Measurements from ENCODE around the gene TENT5A.

The TENT5A gene

GRCh38 chr6:81787313-81788068 lies 35.0 kb upstream of the TENT5A start:
- TF ChIP-seq ESRRG (CRISPR knock-in tag; IDR thresholded peaks at IDR 0.05): no peak
- TF ChIP-seq CSRNP3 (CRISPR knock-in tag; IDR thresholded peaks at IDR 0.05): no peak
- no peak for TF ChIP-seq RARB (CRISPR knock-in tag; IDR thresholded peaks at IDR 0.05)
- TF ChIP-seq ZFP30 (CRISPR knock-in tag; IDR thresholded peaks at IDR 0.05): no peak
- TF ChIP-seq GLIS3 (CRISPR knock-in tag; IDR thresholded peaks at IDR 0.05): no peak
- no peak for TF ChIP-seq ISL1 (CRISPR knock-in tag; IDR thresholded peaks at IDR 0.05)
- TF ChIP-seq, protein P1, sequence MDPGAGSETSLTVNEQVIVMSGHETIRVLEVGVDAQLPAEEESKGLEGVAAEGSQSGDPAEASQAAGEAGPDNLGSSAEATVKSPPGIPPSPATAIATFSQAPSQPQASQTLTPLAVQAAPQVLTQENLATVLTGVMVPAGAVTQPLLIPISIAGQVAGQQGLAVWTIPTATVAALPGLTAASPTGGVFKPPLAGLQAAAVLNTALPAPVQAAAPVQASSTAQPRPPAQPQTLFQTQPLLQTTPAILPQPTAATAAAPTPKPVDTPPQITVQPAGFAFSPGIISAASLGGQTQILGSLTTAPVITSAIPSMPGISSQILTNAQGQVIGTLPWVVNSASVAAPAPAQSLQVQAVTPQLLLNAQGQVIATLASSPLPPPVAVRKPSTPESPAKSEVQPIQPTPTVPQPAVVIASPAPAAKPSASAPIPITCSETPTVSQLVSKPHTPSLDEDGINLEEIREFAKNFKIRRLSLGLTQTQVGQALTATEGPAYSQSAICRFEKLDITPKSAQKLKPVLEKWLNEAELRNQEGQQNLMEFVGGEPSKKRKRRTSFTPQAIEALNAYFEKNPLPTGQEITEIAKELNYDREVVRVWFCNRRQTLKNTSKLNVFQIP (CRISPR knock-in tag; IDR thresholded peaks at IDR 0.05; ENCODE audit: borderline replicate concordance, low read depth): no peak
- TF ChIP-seq ZNF70 (CRISPR knock-in tag; IDR thresholded peaks at IDR 0.05): no peak
- no peak for TF ChIP-seq ZNF565 (CRISPR knock-in tag; conservative IDR thresholded peaks at IDR 0.05; ENCODE audit: low read depth)
- no peak for TF ChIP-seq BACH2 (CRISPR knock-in tag; IDR thresholded peaks at IDR 0.05; ENCODE audit: borderline replicate concordance)
- no peak for TF ChIP-seq TOX (CRISPR knock-in tag; IDR thresholded peaks at IDR 0.05; ENCODE audit: borderline replicate concordance)
- no peak for TF ChIP-seq ZFP3 (CRISPR knock-in tag; IDR thresholded peaks at IDR 0.05)
- no peak for TF ChIP-seq TCF4 (CRISPR knock-in tag; IDR thresholded peaks at IDR 0.05; ENCODE audit: borderline replicate concordance)
- no peak for TF ChIP-seq CREB5 (CRISPR knock-in tag; IDR thresholded peaks at IDR 0.05; ENCODE audit: low read depth)
- peak; percentile 45; the same call in 2 of the 3 replicates for ATAC-seq

DNA sequence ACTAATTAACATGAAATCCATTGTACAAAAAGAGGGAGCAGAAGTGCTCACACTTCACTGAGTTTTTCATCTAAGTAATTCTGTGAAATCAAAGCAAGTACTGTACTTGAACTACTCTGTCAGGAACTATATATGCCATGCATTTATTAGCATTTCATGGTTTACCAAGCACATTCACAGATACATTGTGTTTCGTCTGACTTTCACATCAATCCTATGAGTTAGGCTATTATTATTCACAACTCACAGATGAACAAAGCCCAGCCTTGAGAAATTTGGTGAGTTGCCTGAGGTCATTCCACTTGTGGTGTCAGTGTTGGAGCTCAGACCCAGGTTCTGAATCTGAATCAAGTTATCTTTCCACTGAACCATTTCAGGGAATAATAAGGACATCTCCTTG lies 33.7 kb upstream of the TENT5A start:
- TF ChIP-seq CSDC2 (CRISPR knock-in tag; IDR thresholded peaks at IDR 0.05): no peak
- TF ChIP-seq BACH2 (CRISPR knock-in tag; IDR thresholded peaks at IDR 0.05; ENCODE audit: borderline replicate concordance): no peak
- no peak for TF ChIP-seq CSRNP3 (CRISPR knock-in tag; IDR thresholded peaks at IDR 0.05)
- TF ChIP-seq ZNF70 (CRISPR knock-in tag; IDR thresholded peaks at IDR 0.05): no peak
- TF ChIP-seq, protein P1 (CRISPR knock-in tag; IDR thresholded peaks at IDR 0.05; ENCODE audit: borderline replicate concordance, low read depth): no peak
- TF ChIP-seq ESRRG (CRISPR knock-in tag; IDR thresholded peaks at IDR 0.05): no peak
- TF ChIP-seq ZFP30 (CRISPR knock-in tag; IDR thresholded peaks at IDR 0.05): no peak
- TF ChIP-seq TSHZ2 (CRISPR knock-in tag; IDR thresholded peaks at IDR 0.05): no peak
- no peak for TF ChIP-seq ZNF8 (CRISPR knock-in tag; IDR thresholded peaks at IDR 0.05)
- TF ChIP-seq ZFP3 (CRISPR knock-in tag; IDR thresholded peaks at IDR 0.05): no peak
- no peak for TF ChIP-seq TCF4 (CRISPR knock-in tag; IDR thresholded peaks at IDR 0.05; ENCODE audit: borderline replicate concordance)
- TF ChIP-seq, protein P2, sequence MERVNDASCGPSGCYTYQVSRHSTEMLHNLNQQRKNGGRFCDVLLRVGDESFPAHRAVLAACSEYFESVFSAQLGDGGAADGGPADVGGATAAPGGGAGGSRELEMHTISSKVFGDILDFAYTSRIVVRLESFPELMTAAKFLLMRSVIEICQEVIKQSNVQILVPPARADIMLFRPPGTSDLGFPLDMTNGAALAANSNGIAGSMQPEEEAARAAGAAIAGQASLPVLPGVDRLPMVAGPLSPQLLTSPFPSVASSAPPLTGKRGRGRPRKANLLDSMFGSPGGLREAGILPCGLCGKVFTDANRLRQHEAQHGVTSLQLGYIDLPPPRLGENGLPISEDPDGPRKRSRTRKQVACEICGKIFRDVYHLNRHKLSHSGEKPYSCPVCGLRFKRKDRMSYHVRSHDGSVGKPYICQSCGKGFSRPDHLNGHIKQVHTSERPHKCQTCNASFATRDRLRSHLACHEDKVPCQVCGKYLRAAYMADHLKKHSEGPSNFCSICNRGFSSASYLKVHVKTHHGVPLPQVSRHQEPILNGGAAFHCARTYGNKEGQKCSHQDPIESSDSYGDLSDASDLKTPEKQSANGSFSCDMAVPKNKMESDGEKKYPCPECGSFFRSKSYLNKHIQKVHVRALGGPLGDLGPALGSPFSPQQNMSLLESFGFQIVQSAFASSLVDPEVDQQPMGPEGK (CRISPR knock-in tag; IDR thresholded peaks at IDR 0.05; ENCODE audit: borderline replicate concordance): no peak
- no peak for TF ChIP-seq TOX (CRISPR knock-in tag; IDR thresholded peaks at IDR 0.05; ENCODE audit: borderline replicate concordance)
- no peak for TF ChIP-seq ZC3H10 (CRISPR knock-in tag; IDR thresholded peaks at IDR 0.05)
- TF ChIP-seq OSR1 (CRISPR knock-in tag; IDR thresholded peaks at IDR 0.05): no peak
- ATAC-seq: no peak
